GM18508 (cell line): Measurements from ENCODE around the gene SERINC2.

Experiments
- ATAC-seq: cut with Tn5 transposase; IDR thresholded peaks from one replicate; pipeline ENCODE4 v1.9.1; 2021; ENCODE audit warnings: moderate number of reproducible peaks; ENCODE audit not compliant: insufficient read depth, unreplicated experiment

SERINC2 gene

DNA sequence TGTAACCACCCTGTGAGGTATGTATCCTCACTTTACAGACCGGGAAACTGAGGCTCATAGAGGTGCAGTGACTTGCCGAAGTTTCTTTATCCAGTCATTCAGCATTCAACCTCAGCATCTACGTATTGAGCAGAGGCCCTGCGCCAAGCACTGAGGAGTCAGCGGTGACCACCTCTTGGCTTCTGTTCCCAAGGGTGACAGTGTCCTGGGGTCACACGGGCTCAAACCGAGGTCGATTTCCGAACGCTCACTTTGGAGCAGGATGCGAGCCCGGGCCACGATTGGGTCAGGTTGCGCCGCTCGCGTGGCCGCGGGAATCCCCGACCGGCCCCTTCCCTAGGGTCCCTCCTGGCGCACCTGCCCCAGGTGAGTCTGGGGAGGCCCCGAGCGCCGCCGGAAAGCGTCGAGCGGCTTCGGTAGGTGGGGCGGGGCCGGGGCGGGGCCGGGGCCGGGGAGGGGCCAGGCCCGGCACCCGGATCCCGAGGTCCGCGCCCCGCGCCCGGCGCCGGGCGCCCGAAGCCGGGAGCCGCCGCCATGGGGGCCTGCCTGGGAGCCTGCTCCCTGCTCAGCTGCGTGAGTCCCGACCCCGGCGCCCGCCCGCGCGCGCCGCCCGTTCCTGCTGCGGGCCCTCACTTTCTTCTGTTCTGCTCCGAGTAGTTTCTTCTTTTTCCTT, at the start of gene SERINC2:
SERINC2 (plus strand) TSS at position 482 of the 673 bp plus-strand sequence; CDS start at position 535, 53 bp downstream.
- ATAC-seq, result no peak

DNA sequence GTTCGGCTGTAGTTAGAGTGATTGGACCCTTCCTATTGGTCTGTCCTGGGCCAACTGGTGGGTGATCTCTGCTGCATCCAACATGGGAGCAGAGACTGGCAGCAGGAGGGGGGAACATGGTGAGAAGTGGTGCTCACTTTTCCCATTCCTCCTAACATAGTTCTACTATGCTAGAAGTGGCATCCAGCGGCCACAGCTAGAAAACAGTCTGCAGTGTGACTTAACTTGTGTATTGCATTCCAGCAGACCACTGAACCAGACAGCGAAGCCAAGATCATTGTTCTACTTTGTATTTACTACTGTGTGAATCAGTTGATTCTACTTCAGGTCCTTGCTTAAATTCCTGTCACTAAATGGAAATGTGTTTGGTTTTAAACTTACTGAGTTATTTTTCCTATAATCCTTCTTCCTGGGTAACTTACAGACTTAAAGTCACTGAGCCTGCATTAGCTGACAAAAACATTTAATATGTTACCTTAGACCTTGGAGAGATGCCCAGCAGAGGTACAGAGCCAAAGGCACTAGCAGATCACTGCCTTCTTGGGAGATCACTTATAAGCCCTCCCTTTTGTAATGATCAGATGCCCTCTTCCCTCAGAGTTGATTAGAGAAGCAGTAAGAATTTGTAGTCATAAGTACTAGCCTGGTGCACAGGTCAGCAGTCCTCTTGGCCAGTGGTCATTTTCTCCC, 48.3 kb upstream of the SERINC2 start:
- ATAC-seq, result no peak

DNA sequence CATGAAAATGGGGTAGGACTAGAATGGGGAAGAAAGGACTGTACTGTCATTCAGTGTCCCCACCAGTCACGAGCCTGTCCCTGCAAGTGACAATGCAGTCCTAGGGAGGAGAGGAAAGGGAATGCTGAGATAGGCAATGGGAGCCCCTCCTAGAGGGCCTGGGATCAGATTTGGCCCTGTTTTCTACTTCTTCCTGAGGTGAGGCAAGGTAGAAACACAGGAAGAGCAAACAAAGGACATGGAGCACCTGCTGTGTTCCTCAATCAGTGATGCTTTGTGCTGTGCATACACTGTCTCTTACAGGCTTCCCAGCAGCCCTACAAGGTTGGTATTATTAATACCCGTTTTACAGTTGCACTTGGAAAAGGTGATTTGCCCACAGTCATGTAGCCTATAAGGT, 46.2 kb upstream of the SERINC2 start:
- no peak for ATAC-seq

DNA sequence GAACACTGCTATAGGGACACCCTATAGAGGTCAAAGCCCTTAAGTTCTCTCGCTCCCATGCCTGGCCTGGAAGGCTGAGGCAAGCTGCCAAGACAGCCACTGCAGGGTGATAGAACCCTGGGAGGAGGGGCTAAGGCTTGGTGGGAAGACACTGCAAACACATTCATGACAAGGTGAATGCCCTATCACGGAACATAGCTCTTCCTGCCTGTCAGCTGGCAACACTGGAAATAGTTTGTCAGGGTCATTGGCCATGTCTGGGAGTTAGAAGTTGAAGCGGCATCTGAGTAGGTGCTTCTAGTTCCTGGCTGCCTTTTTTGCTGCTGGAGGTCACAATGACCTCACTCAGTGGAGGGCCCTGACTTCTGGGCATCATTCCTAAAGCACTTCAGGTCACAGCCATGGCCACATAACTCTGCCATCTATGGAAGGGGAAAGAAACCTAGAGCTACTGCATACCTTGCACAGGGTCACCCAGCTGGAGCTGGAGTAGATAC, 44.4 kb upstream of the SERINC2 start:
- no peak for ATAC-seq

DNA sequence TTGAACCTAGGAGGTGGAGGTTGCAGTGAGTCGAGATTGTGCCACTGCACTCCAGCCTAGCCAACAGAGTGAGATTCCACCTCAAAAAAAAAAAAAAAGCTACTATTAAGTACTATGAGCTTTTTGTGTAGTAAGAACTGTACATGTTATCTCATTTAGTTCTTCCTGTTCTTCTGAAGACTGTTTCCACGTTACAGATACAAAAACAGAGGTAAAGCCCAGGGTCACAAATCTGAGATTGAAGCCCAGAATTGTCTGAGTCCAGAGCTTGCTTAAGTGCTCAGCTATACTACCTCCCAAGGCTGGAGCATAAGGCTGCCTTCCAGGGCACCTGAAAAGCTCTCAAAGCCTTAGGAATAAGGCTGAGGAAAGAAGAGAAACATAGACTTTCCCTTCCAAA, 43.0 kb upstream of the SERINC2 start:
- no peak for ATAC-seq

DNA sequence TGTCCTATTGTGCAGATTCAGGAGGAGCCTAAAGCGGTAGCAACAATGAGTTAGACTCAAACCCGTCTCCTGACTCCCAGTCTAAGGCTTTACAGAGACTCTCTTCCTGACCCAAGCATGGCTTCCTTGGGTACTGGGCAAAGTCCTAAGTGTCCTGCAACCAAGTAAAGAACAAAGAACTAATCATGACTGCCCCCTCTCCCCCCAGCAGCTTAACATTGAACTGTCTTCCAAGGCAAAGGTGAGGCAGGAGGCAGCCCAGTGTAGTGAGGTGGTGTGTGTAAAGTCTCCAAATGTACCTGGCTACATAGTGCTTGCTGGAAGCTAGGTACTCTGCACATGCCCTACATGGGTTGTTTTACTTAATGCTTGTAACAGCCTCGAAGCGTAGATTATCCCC, 42.4 kb upstream of the SERINC2 start:
- ATAC-seq, result no peak

DNA sequence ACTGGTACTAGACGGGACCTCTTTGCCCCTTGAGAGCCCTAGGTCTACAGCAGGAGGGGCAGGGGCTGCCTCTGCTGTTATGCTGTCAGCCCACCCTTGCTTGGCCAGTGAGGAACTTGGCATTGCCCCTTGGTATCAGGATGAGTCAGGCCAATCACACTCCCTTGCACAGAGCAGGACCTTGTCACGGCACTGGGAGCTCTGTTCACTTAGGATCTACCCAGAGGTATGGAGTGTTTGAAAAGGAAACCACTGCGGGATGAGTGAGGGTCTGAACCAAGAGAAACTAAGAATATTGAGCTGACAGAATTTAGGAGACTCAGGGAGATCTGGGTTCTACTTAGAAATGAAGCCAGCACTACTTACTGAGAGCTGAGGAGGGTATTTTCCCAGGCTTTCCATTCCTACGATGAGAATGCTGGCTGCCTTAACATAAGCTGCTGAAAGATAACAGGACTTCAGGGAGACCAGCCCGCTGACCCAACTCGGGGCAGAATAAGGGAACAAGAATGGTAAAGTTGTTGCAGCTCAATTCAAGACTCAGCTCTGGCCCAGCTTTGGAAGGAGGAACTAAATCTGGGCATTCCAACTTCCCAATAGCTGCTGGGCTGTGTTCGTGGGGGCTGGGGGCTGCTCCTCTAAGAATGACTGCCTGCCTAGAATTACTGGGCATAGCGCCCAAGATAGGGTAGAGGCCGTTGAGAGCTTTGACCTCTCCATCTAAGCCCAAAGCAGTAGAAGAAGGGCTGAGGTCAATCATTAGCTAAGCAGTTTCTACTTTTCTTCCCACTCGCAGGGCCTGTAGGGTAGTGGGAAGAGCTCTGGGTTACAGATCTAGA, 41.7 kb upstream of the SERINC2 start:
- no peak for ATAC-seq

DNA sequence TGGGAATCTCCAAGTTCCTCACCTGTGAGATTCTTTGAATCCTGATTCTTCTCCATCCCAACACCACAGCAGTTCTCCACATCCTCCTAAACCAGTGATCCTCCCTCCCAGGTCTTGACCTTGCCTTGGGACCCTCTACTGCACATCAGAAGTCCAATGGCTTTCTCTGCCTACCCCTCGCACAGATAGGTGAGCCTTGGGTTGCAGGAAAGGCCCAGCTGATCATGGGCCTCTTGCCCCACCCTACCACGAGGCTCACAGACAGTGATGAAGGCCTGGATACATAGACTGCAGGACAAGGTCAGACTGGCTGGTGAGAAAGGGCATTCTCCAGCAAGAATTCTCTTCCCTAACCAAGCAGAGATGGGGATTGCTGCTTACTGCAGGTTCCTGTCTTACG, 41.0 kb upstream of the SERINC2 start:
- no peak for ATAC-seq

DNA sequence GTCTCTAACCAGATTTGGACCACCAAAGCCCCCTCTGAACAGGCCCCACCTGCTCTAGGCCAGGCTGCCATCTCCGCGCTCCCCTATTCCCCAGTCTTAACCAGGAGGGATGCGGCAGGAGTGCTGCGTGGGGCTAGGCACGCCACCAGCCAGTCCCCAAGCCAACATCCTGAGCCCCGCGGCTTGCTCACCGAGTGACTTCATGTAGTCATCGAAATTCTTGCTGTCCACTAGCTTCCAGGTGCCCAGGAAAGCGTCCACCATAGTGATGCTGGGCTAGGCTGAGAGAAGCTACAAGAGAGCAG, 40.3 kb upstream of the SERINC2 start:
- no peak for ATAC-seq

DNA sequence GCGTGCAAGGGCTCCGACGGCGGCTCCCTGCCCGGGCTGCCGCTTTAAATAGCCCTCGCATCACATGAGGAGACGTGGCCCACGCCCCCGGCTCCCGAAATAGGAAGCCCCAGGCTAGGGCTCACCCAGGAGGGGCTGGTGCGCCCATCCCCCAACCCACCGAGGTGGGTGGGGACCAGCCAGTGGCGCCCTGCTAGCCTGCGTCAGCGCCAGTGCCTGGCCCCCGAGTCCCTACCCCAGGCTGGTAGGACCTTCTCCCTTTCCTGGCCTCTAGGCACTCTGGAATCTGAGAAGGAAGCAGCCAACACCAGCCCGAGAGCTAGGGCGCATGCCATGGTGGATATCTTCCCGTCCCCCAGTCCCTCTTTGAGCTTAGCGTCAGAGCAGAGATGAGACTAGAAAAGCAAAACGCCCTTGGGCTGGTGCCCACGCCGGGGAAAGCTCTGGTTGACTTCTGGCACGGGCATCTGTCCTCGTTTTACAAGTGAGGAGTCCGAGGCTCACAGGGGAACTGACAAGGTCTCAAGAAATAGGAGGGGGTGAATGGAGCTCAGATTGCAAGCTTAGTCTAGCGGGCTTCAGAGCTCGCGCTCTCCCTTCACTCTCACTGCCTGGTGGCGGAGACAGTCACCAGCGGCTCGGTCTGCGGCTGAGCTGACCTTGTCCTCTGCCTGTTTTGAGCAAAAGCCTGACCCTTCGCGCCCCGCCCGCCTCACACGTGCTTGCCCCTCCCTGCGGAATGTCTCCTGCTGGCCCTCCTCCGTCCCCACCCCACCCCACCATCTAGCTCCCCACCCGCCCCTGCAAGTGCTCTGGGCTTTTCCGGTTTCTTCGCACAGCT, 39.7 kb upstream of the SERINC2 start, which contains the start of gene FABP3:
FABP3 (minus strand) TSS at position 21 of the 841 bp plus-strand sequence. CDS start 62 bp downstream, outside the sequence.
- ATAC-seq, result no peak

DNA sequence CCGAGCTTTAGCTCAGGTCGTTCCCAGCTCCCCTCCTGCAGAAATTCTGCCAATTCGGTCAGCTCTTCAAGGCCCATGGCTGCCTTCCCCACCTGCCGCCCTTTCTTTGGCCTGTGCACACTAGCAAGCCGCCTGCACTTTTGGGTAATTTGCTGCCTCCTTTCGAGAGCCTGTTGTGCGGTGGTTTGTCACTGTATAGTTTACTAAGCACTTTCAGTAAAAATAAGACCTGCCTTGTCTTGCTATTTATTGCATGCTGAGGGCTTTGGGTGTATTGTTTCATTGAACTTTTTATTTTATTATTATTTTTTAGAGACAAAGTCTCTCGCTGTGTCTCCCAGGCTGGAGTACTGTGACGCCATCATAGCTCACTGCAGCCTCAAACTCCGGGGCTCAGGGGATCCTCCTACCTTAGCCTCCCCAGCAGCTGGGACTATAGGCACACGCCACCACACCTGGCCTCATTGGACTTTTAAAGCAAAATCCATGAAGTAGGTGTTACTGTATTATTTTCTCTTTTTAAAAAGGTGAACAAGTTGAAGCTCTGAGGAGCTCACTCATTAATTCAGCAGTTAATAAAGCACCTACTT, 39.0 kb upstream of the SERINC2 start:
- ATAC-seq, result no peak

DNA sequence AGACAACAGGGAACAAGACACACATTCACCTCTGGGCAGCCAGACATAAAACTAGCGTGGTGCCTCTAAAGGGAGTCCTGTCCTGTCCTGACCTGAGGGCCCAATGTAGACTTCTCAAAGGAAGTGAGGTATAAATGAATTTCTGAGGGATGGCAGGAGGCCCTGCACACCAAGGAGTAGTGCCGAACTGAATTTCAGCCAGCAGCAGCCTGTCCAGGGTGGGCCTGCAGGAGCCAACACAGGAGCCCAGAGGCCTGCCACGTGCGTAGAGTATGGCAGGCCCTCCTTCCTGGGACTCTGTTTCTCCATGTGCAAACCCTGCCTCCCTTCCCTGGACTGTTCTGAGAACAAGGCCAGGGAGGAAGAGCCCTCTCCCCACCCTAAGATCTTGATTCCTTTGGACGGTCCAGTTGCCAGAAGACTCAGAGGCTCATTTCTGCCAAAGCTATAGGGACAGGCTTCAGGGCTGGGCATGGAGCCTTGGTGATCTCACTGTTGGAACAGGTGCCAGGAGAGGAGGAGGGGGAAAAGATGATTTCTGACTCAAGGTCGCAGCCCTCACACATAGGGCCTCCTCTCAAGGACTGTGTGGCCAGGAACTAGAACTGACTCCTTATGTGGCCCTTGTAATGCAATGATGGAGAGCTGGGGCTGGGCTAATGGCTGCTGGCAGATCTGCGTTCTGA, 38.4 kb upstream of the SERINC2 start:
- no peak for ATAC-seq

DNA sequence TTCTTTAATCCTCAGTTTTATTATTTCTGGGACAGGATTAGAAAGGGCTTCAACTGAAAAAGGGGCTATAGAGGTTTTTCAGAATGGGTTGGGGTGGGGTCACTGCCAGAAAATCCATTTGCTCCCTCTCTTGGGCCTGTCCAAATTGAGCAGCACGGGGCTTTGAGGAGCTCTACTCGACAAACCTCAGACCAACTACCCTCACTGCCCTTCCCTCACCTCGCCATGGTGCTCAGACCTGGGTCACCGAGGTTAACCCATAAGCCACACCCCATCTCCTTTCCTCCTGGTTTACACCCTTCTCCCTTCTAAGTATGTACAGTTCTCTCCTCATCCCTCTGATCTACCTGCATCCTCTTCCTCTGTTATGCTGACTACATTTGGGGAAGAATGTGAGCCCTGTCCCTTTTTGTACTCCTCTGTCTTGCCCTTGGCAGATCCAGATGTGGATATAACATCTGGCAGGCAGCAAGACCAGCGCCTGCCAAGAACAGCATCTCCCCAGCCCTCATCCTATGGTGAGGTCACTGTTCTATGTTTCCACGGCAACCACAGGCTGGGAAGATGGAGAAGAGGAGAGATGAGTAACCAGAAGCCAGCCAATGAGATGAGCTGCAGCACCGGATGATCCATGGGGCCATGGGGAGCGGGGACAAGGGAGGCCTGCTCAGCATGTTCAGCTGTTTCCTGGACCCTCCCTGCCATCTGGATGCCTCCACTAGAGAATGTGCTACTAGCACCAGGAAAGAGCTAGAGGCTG, 36.5 kb upstream of the SERINC2 start:
- ATAC-seq, result no peak

DNA sequence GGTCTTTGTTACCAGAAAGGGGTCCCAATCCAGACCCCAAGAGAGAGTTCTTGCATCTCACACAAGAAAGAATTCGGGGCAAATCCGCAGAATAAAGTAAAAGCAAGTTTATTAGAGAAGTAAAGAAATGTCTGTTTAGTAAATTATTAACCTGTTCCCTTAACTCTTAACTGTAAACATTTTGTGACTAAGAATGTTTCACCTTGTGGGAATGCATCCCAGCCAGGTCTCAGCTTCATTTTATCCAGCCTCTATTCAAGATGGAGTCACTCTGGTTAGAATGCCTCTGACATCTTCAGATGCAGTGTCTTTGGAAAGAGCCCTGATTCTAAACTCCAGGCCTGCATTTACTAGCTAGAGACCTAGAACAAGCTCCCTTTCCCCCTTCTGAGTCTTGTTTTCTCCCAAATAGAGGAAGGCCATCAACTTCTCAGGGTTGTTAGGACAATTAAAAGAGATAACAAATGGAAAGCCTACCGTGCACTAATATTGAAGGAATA, 35.6 kb upstream of the SERINC2 start:
- ATAC-seq, result no peak

DNA sequence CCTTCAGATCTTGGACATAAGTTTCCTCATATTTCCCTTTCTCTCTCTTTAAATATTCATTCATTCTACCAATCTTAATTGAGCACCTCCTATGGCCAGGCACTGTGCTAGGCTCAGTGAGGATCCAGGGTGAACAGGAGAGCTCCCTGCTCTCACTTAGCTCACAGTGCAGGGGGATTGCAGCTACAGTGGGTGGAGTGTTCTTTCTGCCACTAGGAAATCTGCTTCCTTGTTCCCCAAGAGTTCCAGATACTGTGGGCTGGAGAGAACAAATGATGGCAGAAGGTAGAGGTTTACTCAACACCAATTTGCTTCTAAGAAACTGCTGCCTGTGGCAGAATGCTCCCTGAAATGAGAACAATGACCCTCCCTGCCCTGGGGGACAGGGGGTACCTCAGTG, 35.0 kb upstream of the SERINC2 start:
- ATAC-seq, result no peak

DNA sequence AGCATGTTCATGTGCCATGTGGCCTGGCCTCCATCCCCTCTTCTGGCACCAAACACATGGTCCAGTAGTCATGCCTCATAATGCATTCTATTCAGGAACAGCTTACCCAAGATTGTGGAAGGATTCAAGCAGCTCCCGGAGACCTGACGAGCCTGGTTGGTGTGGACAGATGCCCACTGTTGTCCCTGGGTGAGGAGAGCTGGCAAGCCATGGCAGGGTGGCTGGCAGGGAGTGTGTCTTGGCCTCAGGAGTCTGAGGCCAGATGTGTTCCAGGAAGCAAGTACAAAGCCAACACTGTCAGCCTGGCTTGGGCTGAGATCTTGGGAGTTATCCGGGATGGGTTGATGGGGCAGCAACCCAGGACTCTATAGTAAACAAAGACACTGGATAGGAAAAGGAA, 32.8 kb upstream of the SERINC2 start:
- ATAC-seq, result no peak

DNA sequence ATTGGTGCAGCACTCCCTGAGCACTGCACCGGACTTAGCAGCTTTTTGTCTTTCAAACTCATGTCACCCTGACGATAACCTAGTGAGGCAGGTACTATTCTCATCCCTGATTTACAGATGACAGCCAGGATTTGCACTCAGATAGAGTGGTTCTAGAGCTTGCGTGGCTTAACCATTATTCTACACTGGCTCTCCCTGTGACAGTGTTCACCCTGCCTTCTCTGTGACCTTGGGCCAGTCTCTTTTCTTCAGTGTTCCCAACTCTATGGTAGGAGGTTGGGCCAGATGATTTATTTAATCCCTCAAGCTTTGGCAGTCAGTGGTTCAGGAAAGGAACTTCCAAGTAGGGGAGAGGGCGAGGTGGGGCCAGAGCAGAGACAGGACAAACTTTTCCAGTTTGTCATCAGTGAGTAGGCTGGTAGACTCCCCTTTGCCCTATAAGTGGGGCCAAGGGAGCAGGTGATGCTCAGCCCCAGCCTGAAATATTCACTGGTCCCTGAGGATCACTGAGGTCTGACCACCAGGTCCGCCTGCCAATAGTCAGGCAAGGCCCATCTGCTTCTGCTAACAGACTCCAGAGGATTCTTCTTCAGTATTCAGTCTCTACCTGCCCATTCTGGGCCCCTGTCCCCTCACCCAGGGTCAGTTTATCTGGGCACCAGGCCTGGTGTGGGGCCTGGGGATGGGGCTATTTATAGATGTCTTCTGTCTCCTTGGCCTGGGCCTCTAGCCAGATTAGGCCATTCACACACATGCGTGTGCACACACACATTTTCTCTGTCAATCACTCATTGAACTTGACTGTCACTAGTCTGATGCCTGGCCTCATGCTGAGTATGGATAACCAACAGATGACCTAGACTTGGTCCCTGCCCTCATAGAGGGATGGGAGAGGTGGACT, 31.4 kb upstream of the SERINC2 start:
- ATAC-seq, result no peak
